Loucy (cell line): ENCODE data around the gene DAPK1.

Experiments
- H2AFZ ChIP-seq: fragments of 200-600 bp; sonication (generic); 2 replicates; pipeline ENCODE4 v1.6.0; 2016; ENCODE audit warnings: antibody characterized with exemption, mild to moderate bottlenecking, low read length, moderate library complexity
- H3F3A ChIP-seq: fragments of 200-600 bp; 2 replicates; pipeline ENCODE4 v1.6.0; 2016; ENCODE audit warnings: antibody characterized with exemption, low read depth, mild to moderate bottlenecking
- H3K27me3 ChIP-seq: fragments of 200-600 bp; sonication (generic); 2 replicates; pipeline ENCODE4 v1.6.1; 2014; ENCODE audit warnings: low read length, mild to moderate bottlenecking; ENCODE audit not compliant: insufficient read depth, poor library complexity, severe bottlenecking
- H3K36me3 ChIP-seq: fragments of 200-600 bp; sonication (generic); 2 replicates; pipeline ENCODE4 v1.6.1; 2016; ENCODE audit warnings: low read length; ENCODE audit not compliant: insufficient read depth
- H3K4me1 ChIP-seq: fragments of 200-600 bp; sonication (generic); 2 replicates; pipeline ENCODE4 v1.5.1; 2014; ENCODE audit warnings: low read length, mild to moderate bottlenecking; ENCODE audit not compliant: insufficient read depth, poor library complexity, severe bottlenecking
- H3K4me2 ChIP-seq: fragments of 200-600 bp; sonication (generic); 2 replicates; pipeline ENCODE4 v1.6.0; 2014; ENCODE audit warnings: antibody characterized with exemption, low read length, low read depth, mild to moderate bottlenecking; ENCODE audit not compliant: poor library complexity, severe bottlenecking
- H3K4me3 ChIP-seq: fragments of 200-600 bp; sonication (generic); 2 replicates; pipeline ENCODE4 v1.5.1; 2014; ENCODE audit warnings: low read length, mild to moderate bottlenecking, mixed read lengths; ENCODE audit not compliant: poor library complexity, severe bottlenecking
- H3K79me2 ChIP-seq: fragments of 200-600 bp; sonication (generic); 2 replicates; pipeline ENCODE4 v1.6.1; 2014; ENCODE audit warnings: low read length; ENCODE audit not compliant: insufficient read depth
- H3K9ac ChIP-seq: fragments of 200-600 bp; sonication (generic); 2 replicates; pipeline ENCODE4 v1.6.0; 2014; ENCODE audit warnings: mild to moderate bottlenecking, low read depth, low read length, moderate library complexity; ENCODE audit not compliant: poor library complexity, severe bottlenecking
- H3K9me2 ChIP-seq: fragments of 200-600 bp; sonication (generic); replicated peaks from 2 replicates; pipeline ENCODE4 v1.6.1; 2016; ENCODE audit warnings: low read depth, low read length, mixed read lengths
- H3K9me3 ChIP-seq: fragments of 200-600 bp; sonication (generic); 2 replicates; pipeline ENCODE4 v1.6.1; 2014; ENCODE audit warnings: mild to moderate bottlenecking, antibody characterized with exemption, low read length, low read depth; ENCODE audit not compliant: insufficient read depth
- H4K20me1 ChIP-seq: fragments of 200-600 bp; sonication (generic); 2 replicates; pipeline ENCODE4 v1.6.0; 2014; ENCODE audit warnings: antibody characterized with exemption, low read length, mild to moderate bottlenecking; ENCODE audit not compliant: insufficient read depth, poor library complexity, severe bottlenecking
- CTCF ChIP-seq: fragments of 200-600 bp; sonication (generic); conservative IDR thresholded peaks from 2 replicates; pipeline ENCODE4 v1.5.1; 2014; ENCODE audit warnings: mild to moderate bottlenecking, antibody characterized with exemption, low read length
- EZH2phosphoT487 ChIP-seq: fragments of 200-600 bp; IDR thresholded peaks from 2 replicates; pipeline ENCODE4 v1.6.1; 2018; ENCODE audit warnings: antibody characterized with exemption, mild to moderate bottlenecking, moderate library complexity, borderline replicate concordance

DAPK1 gene

DNA sequence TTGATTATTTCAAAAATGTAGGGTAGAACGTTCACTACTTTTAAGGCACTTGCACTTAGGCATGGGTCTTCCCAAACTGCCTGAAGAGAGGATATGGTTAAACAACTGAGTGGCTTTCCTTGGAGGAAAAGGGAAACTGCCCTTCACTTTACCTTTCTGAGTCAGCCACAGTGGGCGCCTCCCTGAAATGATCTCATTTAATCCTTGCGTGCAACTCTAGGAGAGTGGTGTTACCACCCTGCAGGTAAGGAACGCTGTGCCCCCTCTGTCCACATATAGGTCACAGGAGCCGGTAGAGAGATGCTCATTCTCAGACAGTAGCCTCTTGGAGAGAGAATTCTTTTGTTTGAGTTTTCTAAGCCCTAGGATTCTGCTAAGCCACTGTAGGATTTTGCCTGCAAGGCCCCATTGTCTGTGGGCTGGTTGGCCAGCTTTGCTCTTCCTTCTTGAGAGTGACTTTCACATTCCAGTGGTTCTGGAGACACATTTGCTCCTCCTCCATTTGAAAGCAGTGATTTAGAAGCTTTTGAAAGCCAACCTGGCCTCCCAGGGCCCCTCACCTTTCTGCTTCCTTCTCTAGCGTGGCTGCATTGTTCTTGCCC, 118.0 kb downstream of the DAPK1 start:
- no peak overlapping the region for H3K9ac ChIP-seq
- H2AFZ ChIP-seq, result no peak overlapping the region
- no peaks in the 10 kb centered on the region for H3K27me3 ChIP-seq
- H4K20me1 ChIP-seq, result no peaks in the 10 kb centered on the region
- H3K36me3 ChIP-seq, result peaks cover 4% of the 10 kb centered on the region; the same call in 1 of the 2 replicates
- H3K9me2 ChIP-seq, result no peaks in the 10 kb centered on the region
- no peaks in the 10 kb centered on the region for H3K79me2 ChIP-seq
- no peaks in the 10 kb centered on the region for H3K4me1 ChIP-seq
- no peaks in the 10 kb centered on the region for H3F3A ChIP-seq
- H3K4me2 ChIP-seq, result no peak overlapping the region
- no peaks in the 10 kb centered on the region for H3K9me3 ChIP-seq
- H3K4me3 ChIP-seq, result no peak overlapping the region
- TF ChIP-seq EZH2phosphoT487 (no peak), CTCF (no peak)

DNA sequence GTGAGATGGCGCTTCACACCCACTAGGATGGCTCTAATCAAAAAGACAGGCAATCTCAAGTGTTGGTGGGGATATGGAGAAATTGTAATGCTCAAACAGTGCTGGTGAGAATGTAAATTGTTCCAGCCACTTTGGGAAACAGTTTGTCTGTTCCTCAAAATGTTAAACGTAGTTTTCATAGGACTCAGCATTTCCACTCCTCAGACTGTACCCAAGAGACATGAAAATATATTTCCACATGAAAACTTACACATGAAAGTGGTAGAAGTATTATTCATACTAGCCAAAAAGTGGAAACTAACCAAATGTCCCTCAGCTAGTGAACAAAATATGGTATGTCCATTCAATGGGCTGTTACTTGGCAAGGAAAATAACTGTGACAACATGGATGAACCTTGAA, 120.6 kb downstream of the DAPK1 start:
- H3K4me1 ChIP-seq, result no peaks in the 10 kb centered on the region
- no peaks in the 10 kb centered on the region for H3K79me2 ChIP-seq
- no peak overlapping the region for H2AFZ ChIP-seq
- no peaks in the 10 kb centered on the region for H4K20me1 ChIP-seq
- no peaks in the 10 kb centered on the region for H3K9me2 ChIP-seq
- TF ChIP-seq CTCF (no peak), EZH2phosphoT487 (no peak)
- H3K36me3 ChIP-seq, result no peaks in the 10 kb centered on the region; the same call in 1 of the 2 replicates
- H3F3A ChIP-seq, result no peaks in the 10 kb centered on the region
- H3K4me2 ChIP-seq, result no peak overlapping the region
- H3K9me3 ChIP-seq, result no peaks in the 10 kb centered on the region
- H3K9ac ChIP-seq, result no peak overlapping the region
- H3K4me3 ChIP-seq, result no peak overlapping the region
- H3K27me3 ChIP-seq, result no peaks in the 10 kb centered on the region

- H3K79me2 ChIP-seq, result no peaks in the 10 kb centered on the region
- H3K4me3 ChIP-seq, result no peak overlapping the region
- no peaks in the 10 kb centered on the region for H3K9me3 ChIP-seq
- no peaks in the 10 kb centered on the region for H4K20me1 ChIP-seq
- no peak for TF ChIP-seq CTCF
- TF ChIP-seq EZH2phosphoT487, result no peak
- no peak overlapping the region for H2AFZ ChIP-seq
- H3K9ac ChIP-seq, result no peak overlapping the region
- H3K36me3 ChIP-seq, result peaks cover 2% of the 10 kb centered on the region; the same call in 1 of the 2 replicates
- no peaks in the 10 kb centered on the region for H3K9me2 ChIP-seq
- H3F3A ChIP-seq, result no peaks in the 10 kb centered on the region
- no peak overlapping the region for H3K4me2 ChIP-seq
- H3K4me1 ChIP-seq, result no peaks in the 10 kb centered on the region
- H3K27me3 ChIP-seq, result no peaks in the 10 kb centered on the region
These were observed 121.3 kb downstream of the DAPK1 start for GRCh38 chr9:87618931-87619330.
